Panc1 (cell line): ENCODE measurements around the gene MEGF6. TPM values are rescaled to one million over a fixed set of nuclear protein-coding genes. Genes with fewer than 3 reads are reported as not detected.

Source experiments
- ATAC-seq: fragments of 200-7000 bp; cut with Tn5 transposase; 2 replicates; pipeline ENCODE4 v1.9.1; 2020; ENCODE audit warnings: mild to moderate bottlenecking, moderate library complexity
- BruUV-seq: library from RNA; stranded (reverse); fragments of 400-500 nt; replicated peaks from 2 replicates; lab custom pipeline; 2021; lab: Mats Ljungman, UMichigan
- CTCF ChIA-PET: fragments of 300-600 bp; sonication (Branson Sonifier 250); formaldehyde crosslinking; loops from one replicate; lab custom pipeline; 2022; ENCODE audit warnings: antibody characterized with exemption; lab: Charles Lee
- POLR2A ChIA-PET: fragments of 300-600 bp; sonication (Branson Sonifier 250); formaldehyde crosslinking; loops from one replicate; lab custom pipeline; 2022; ENCODE audit warnings: antibody characterized with exemption; lab: Charles Lee
- DNase-seq: peaks from one replicate; pipeline ENCODE4 v3.0.0-alpha.2; 2010; ENCODE audit warnings: low read depth, low spot score
- H3K27ac ChIP-seq: 2 replicates; pipeline ENCODE4 v1.5.1; 2011; ENCODE audit warnings: mild to moderate bottlenecking, low read length, inconsistent platforms
- H3K27me3 ChIP-seq: fragments of 200-500 bp; sonication (Bioruptor generic); 2 replicates; pipeline ENCODE4 v1.6.0; 2014; ENCODE audit warnings: low read length, inconsistent platforms; ENCODE audit not compliant: control insufficient read depth, insufficient read depth
- H3K36me3 ChIP-seq: fragments of 200-500 bp; sonication (Bioruptor generic); 2 replicates; pipeline ENCODE4 v1.5.1; 2014; ENCODE audit warnings: inconsistent platforms, mild to moderate bottlenecking, low read length, moderate library complexity; ENCODE audit not compliant: control insufficient read depth, insufficient read depth
- H3K4me1 ChIP-seq: 2 replicates; pipeline ENCODE4 v1.5.1; 2011; ENCODE audit warnings: inconsistent platforms, mild to moderate bottlenecking, low read length, moderate library complexity; ENCODE audit not compliant: control insufficient read depth, insufficient read depth
- H3K4me3 ChIP-seq, 2 experiments: 2 replicates each; pipeline ENCODE4 v1.5.1; 2011 to 2012; ENCODE audit warnings: low read depth in 2 of 2, low read length in 2 of 2, mild to moderate bottlenecking in 2 of 2, inconsistent platforms in 1 of 2, moderate library complexity in 1 of 2
- H3K9me3 ChIP-seq: fragments of 200-500 bp; sonication (Bioruptor generic); 2 replicates; pipeline ENCODE4 v1.5.1; 2014; ENCODE audit warnings: low read depth, mild to moderate bottlenecking, inconsistent platforms, low read length, moderate library complexity; ENCODE audit not compliant: control insufficient read depth, insufficient read depth
- POLR2AphosphoS5 ChIP-seq: IDR thresholded peaks from 2 replicates; pipeline ENCODE4 v1.6.1; 2012; ENCODE audit warnings: mild to moderate bottlenecking, low read depth, low read length, moderate library complexity
- SIN3A ChIP-seq: IDR thresholded peaks from 2 replicates; pipeline ENCODE4 v1.6.1; 2012; ENCODE audit warnings: low read depth, mild to moderate bottlenecking, low read length, moderate library complexity, borderline replicate concordance; ENCODE audit not compliant: insufficient read depth
- TCF7L2 ChIP-seq: IDR thresholded peaks from 2 replicates; pipeline ENCODE4 v1.6.1; 2011; ENCODE audit warnings: mild to moderate bottlenecking, low read depth, low read length, inconsistent platforms
- in situ Hi-C: cut with HindIII; loops from 2 replicates; pipeline ENCODE4 v1.10.0; 2016; ENCODE audit warnings: low sequenced_read_pairs, low pct_unique_long_range_greater_than_20kb
- intact Hi-C: fragments of 100-400 bp; cut with micrococcal nuclease; formaldehyde crosslinking; loops from one replicate; pipeline ENCODE4 v1.10.0; 2022; ENCODE audit not compliant: unreplicated experiment
- total RNA-seq: library from RNA; stranded (reverse); gene quantifications from one replicate; pipeline ENCODE4 v1.2.1, GENCODE V29; 2021; ENCODE audit not compliant: unreplicated experiment
- TF ChIP-seq, protein P1 (sequence below): fragments of 450-650 bp; IDR thresholded peaks from 2 replicates; pipeline ENCODE4 v1.5.1; 2017; ENCODE audit warnings: mild to moderate bottlenecking
- TF ChIP-seq, protein P2 (sequence below), 2 experiments: IDR thresholded peaks; 2 replicates each; pipeline ENCODE4 v1.6.1; 2011 to 2012; ENCODE audit warnings: low read depth in 2 of 2, control low read depth in 1 of 2, low read length in 1 of 2, mild to moderate bottlenecking in 1 of 2, moderate library complexity in 1 of 2; ENCODE audit not compliant: insufficient read depth in 1 of 2

MEGF6 gene
- total RNA-seq, 1 experiment from 2014 or later, result 32.6 TPM

DNA sequence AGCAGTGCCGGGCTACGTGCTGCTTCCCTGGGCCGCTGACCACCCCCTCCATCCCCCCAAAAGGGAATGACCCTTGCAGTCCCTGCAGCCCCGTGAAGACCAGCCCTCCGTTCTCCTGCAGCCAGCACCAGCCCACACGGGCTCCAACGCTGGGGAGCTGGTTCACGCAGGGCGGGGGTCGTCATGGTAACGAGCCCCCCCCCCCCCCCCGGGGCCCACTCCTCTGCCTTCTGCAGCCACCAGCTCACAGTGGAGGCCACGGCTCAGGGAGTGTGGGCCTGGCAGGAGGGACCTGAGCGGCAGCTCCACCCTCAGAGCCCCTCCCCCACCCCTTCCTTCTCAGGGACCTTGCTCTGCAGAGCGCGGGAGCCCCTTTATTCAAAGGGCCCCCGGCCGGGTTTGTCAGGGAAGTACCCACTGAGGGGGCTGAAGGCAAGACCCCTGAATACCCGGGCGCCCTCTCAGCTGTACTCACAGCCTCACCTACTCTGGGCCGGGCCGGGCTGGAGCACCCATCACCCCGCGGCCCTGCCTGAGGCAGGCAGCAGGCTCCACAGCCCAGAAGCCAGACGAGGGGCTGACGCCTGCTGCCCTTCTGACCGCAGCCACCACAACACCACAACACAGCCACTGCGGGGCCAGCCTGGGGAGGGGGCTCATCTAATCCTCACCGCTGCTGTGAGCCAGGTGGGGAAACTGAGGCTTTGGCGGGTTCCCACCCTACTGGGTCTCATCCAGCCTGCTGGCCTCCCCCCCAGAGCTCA lies 12.6 kb downstream of the MEGF6 start:
- Histone ChIP-seq H3K9me3 (no peaks in the 10 kb centered on the region), H3K36me3 (no peaks in the 10 kb centered on the region), H3K4me1 (peaks cover 8% of the 10 kb centered on the region), H3K27me3 (no peaks in the 10 kb centered on the region), H3K4me3 (no peak overlapping the region), H3K27ac (no peak overlapping the region)
- POLR2A ChIA-PET, result no interaction called here
- BruUV-seq, result no TSS peak
- in situ Hi-C loops, result no loop called here
- no peak for TF ChIP-seq POLR2AphosphoS5
- TF ChIP-seq SIN3A, result no peak
- TF ChIP-seq, protein P1, sequence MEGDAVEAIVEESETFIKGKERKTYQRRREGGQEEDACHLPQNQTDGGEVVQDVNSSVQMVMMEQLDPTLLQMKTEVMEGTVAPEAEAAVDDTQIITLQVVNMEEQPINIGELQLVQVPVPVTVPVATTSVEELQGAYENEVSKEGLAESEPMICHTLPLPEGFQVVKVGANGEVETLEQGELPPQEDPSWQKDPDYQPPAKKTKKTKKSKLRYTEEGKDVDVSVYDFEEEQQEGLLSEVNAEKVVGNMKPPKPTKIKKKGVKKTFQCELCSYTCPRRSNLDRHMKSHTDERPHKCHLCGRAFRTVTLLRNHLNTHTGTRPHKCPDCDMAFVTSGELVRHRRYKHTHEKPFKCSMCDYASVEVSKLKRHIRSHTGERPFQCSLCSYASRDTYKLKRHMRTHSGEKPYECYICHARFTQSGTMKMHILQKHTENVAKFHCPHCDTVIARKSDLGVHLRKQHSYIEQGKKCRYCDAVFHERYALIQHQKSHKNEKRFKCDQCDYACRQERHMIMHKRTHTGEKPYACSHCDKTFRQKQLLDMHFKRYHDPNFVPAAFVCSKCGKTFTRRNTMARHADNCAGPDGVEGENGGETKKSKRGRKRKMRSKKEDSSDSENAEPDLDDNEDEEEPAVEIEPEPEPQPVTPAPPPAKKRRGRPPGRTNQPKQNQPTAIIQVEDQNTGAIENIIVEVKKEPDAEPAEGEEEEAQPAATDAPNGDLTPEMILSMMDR, result no peak
- TF ChIP-seq TCF7L2, result no peak
- intact Hi-C loops, result no loop called here
- DNase-seq (no peak), ATAC-seq (no peak)
- CTCF ChIA-PET, result interaction anchor here (0.7 to 0.9 kb wide), 2 partner anchors 11 to 20 kb away, joined by 3 to 5 read pairs; no protein-coding TSS in a partner anchor

GRCh38 chr1:3598051-3598491 lies 13.2 kb downstream of the MEGF6 start:
- TF ChIP-seq, protein P1, result no peak
- TF ChIP-seq POLR2AphosphoS5, result no peak
- TF ChIP-seq TCF7L2, result no peak
- TF ChIP-seq SIN3A, result no peak
- TF ChIP-seq, protein P2, sequence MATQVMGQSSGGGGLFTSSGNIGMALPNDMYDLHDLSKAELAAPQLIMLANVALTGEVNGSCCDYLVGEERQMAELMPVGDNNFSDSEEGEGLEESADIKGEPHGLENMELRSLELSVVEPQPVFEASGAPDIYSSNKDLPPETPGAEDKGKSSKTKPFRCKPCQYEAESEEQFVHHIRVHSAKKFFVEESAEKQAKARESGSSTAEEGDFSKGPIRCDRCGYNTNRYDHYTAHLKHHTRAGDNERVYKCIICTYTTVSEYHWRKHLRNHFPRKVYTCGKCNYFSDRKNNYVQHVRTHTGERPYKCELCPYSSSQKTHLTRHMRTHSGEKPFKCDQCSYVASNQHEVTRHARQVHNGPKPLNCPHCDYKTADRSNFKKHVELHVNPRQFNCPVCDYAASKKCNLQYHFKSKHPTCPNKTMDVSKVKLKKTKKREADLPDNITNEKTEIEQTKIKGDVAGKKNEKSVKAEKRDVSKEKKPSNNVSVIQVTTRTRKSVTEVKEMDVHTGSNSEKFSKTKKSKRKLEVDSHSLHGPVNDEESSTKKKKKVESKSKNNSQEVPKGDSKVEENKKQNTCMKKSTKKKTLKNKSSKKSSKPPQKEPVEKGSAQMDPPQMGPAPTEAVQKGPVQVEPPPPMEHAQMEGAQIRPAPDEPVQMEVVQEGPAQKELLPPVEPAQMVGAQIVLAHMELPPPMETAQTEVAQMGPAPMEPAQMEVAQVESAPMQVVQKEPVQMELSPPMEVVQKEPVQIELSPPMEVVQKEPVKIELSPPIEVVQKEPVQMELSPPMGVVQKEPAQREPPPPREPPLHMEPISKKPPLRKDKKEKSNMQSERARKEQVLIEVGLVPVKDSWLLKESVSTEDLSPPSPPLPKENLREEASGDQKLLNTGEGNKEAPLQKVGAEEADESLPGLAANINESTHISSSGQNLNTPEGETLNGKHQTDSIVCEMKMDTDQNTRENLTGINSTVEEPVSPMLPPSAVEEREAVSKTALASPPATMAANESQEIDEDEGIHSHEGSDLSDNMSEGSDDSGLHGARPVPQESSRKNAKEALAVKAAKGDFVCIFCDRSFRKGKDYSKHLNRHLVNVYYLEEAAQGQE (IDR thresholded peaks at IDR 0.05; ENCODE audit: insufficient read depth in 1 of 2, low read depth in 2 of 2, low read length in 1 of 2), result no peak
- CTCF ChIA-PET, result interaction anchor here (0.9 kb wide), 1 partner anchor 11 kb away, joined by 5 read pairs; no protein-coding TSS in a partner anchor
- Histone ChIP-seq H3K9me3 (no peaks in the 10 kb centered on the region), H3K4me3 (no peak overlapping the region), H3K27me3 (no peaks in the 10 kb centered on the region), H3K4me1 (peaks cover 8% of the 10 kb centered on the region), H3K36me3 (no peaks in the 10 kb centered on the region), H3K27ac (no peak overlapping the region)
- BruUV-seq, result no TSS peak
- DNase-seq (no peak), ATAC-seq (no peak)
- in situ Hi-C loops, result no loop called here
- intact Hi-C loops, result no loop called here
- POLR2A ChIA-PET, result no interaction called here
